ENCODE data around the gene CATSPER1.

Gene CATSPER1

GRCh38 chr11:66017321-66017720 lies 9.0 kb downstream of the CATSPER1 start:
- Histone ChIP-seq H3K4me3 (ENCODE audit: insufficient read length, low read depth) (no peak overlapping the region), H3K9ac (ENCODE audit: insufficient read length, low read depth) (no peak overlapping the region), H3K4me1 (ENCODE audit: insufficient read depth, insufficient read length) (peaks cover 7% of the 10 kb centered on the region), H3K27me3 (ENCODE audit: insufficient read depth, insufficient read length) (peaks cover 8% of the 10 kb centered on the region), H3K9me3 (ENCODE audit: insufficient read depth, low read length) (no peaks in the 10 kb centered on the region), H3K36me3 (ENCODE audit: insufficient read depth, insufficient read length, low read length) (no peaks in the 10 kb centered on the region)
- DNase-seq (ENCODE audit: low read depth, low spot score) = no peak
- TF ChIP-seq SUZ12 (IDR thresholded peaks at IDR 0.05; ENCODE audit: extremely low read depth, insufficient read depth, insufficient read length) (no peak), ZNF274 (IDR thresholded peaks at IDR 0.05; ENCODE audit: low read depth, low read length) (no peak), YY1 (IDR thresholded peaks at IDR 0.05; ENCODE audit: insufficient read depth, insufficient read length) (no peak)

- TF ChIP-seq YY1 (IDR thresholded peaks at IDR 0.05; ENCODE audit: insufficient read depth, insufficient read length) (no peak), ZNF274 (IDR thresholded peaks at IDR 0.05; ENCODE audit: low read depth, low read length) (no peak)
- no peak overlapping the region for H3K9ac ChIP-seq (ENCODE audit: insufficient read length, low read depth)
- H3K36me3 ChIP-seq (ENCODE audit: insufficient read depth, insufficient read length, low read length) = no peaks in the 10 kb centered on the region
- H3K4me1 ChIP-seq (ENCODE audit: insufficient read depth, insufficient read length) = peaks cover 7% of the 10 kb centered on the region
- no peaks in the 10 kb centered on the region for H3K9me3 ChIP-seq (ENCODE audit: insufficient read depth, low read length)
- H3K4me3 ChIP-seq (ENCODE audit: insufficient read length, low read depth) = no peak overlapping the region
- DNase-seq (ENCODE audit: low read depth, low spot score) = no peak
- H3K27me3 ChIP-seq (ENCODE audit: insufficient read depth, insufficient read length) = peaks cover 4% of the 10 kb centered on the region
These were observed 9.5 kb downstream of the CATSPER1 start for GRCh38 chr11:66016793-66017177.

GRCh38 chr11:66015936-66016792 lies 10.1 kb downstream of the CATSPER1 start:
- TF ChIP-seq SUZ12 (IDR thresholded peaks at IDR 0.05; ENCODE audit: extremely low read depth, insufficient read depth, insufficient read length) (no peak), YY1 (IDR thresholded peaks at IDR 0.05; ENCODE audit: insufficient read depth, insufficient read length) (no peak), ZNF274 (IDR thresholded peaks at IDR 0.05; ENCODE audit: low read depth, low read length) (no peak)
- no peak for DNase-seq (ENCODE audit: low read depth, low spot score)
- Histone ChIP-seq H3K27me3 (ENCODE audit: insufficient read depth, insufficient read length) (no peaks in the 10 kb centered on the region), H3K36me3 (ENCODE audit: insufficient read depth, insufficient read length, low read length) (no peaks in the 10 kb centered on the region), H3K9me3 (ENCODE audit: insufficient read depth, low read length) (no peaks in the 10 kb centered on the region), H3K9ac (ENCODE audit: insufficient read length, low read depth) (no peak overlapping the region), H3K4me3 (ENCODE audit: insufficient read length, low read depth) (no peak overlapping the region), H3K4me1 (ENCODE audit: insufficient read depth, insufficient read length) (peaks cover 7% of the 10 kb centered on the region)

- Histone ChIP-seq H3K36me3 (ENCODE audit: insufficient read depth, insufficient read length, low read length) (no peaks in the 10 kb centered on the region), H3K4me1 (ENCODE audit: insufficient read depth, insufficient read length) (peaks cover 7% of the 10 kb centered on the region), H3K9ac (ENCODE audit: insufficient read length, low read depth) (no peak overlapping the region), H3K9me3 (ENCODE audit: insufficient read depth, low read length) (no peaks in the 10 kb centered on the region), H3K27me3 (ENCODE audit: insufficient read depth, insufficient read length) (no peaks in the 10 kb centered on the region), H3K4me3 (ENCODE audit: insufficient read length, low read depth) (no peak overlapping the region)
- DNase-seq (ENCODE audit: low read depth, low spot score) = no peak
- TF ChIP-seq YY1 (IDR thresholded peaks at IDR 0.05; ENCODE audit: insufficient read depth, insufficient read length) = no peak
- TF ChIP-seq ZNF274 (IDR thresholded peaks at IDR 0.05; ENCODE audit: low read depth, low read length) = no peak
- no peak for TF ChIP-seq SUZ12 (IDR thresholded peaks at IDR 0.05; ENCODE audit: extremely low read depth, insufficient read depth, insufficient read length)
These were observed 10.8 kb downstream of the CATSPER1 start for GRCh38 chr11:66015454-66015881.

DNA sequence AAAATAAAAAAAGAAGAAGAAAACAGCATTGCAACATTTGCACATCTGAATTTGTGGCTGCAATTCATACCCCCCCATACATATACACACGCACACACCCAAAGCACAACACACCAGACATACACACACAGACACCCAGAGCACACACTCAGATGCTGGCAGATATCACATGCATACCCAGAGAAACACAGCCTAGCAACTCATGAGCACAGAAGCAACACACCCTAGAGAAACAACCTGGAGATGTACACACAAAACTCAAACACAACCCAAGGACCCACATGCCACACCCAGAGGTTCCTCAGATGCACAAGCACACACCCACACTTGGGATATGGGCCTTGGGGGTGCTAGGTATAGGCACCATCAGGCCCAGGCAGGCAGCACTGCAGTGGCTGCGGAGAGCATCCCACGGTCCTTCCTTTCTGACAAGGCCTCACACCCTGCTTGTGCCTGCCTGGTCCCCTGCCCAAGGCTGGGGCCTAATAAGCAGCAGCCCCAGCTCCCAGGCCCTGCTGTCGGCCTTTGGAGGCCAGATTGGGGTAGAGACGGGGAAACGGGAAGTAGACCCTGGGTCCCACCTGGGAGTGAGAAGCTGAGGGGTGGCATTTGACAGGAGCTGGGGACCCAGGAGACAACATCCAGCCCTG lies 11.3 kb downstream of the CATSPER1 start:
- peaks cover 7% of the 10 kb centered on the region for H3K4me1 ChIP-seq (ENCODE audit: insufficient read depth, insufficient read length)
- DNase-seq (ENCODE audit: low read depth, low spot score) = no peak
- no peak overlapping the region for H3K9ac ChIP-seq (ENCODE audit: insufficient read length, low read depth)
- H3K4me3 ChIP-seq (ENCODE audit: insufficient read length, low read depth) = no peak overlapping the region
- no peaks in the 10 kb centered on the region for H3K9me3 ChIP-seq (ENCODE audit: insufficient read depth, low read length)
- TF ChIP-seq YY1 (IDR thresholded peaks at IDR 0.05; ENCODE audit: insufficient read depth, insufficient read length) (no peak), ZNF274 (IDR thresholded peaks at IDR 0.05; ENCODE audit: low read depth, low read length) (no peak), SUZ12 (IDR thresholded peaks at IDR 0.05; ENCODE audit: extremely low read depth, insufficient read depth, insufficient read length) (no peak)
- no peaks in the 10 kb centered on the region for H3K36me3 ChIP-seq (ENCODE audit: insufficient read depth, insufficient read length, low read length)
- H3K27me3 ChIP-seq (ENCODE audit: insufficient read depth, insufficient read length) = no peaks in the 10 kb centered on the region

DNA sequence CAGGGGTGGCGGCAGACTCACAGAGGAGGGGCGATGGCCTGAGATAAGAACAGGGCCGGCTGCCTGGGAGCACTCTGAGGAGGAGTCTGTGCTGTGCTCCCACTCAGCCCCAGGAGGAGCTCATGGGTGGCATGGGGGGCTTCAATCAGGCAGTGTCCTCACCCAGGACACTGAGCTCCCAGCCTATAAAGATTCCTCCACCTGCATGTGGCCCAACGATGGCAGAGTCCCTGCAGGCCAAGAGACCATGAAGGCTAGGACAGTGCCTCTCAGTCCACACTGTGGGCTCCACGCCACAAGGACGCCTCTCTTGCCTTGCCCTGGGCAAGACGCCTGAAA lies 12.5 kb downstream of the CATSPER1 start:
- H3K9me3 ChIP-seq (ENCODE audit: insufficient read depth, low read length) = no peaks in the 10 kb centered on the region
- H3K36me3 ChIP-seq (ENCODE audit: insufficient read depth, insufficient read length, low read length) = no peaks in the 10 kb centered on the region
- DNase-seq (ENCODE audit: low read depth, low spot score) = no peak
- H3K9ac ChIP-seq (ENCODE audit: insufficient read length, low read depth) = no peak overlapping the region
- TF ChIP-seq ZNF274 (IDR thresholded peaks at IDR 0.05; ENCODE audit: low read depth, low read length) = no peak
- TF ChIP-seq YY1 (IDR thresholded peaks at IDR 0.05; ENCODE audit: insufficient read depth, insufficient read length) = no peak
- H3K4me1 ChIP-seq (ENCODE audit: insufficient read depth, insufficient read length) = peaks cover 7% of the 10 kb centered on the region
- H3K4me3 ChIP-seq (ENCODE audit: insufficient read length, low read depth) = no peak overlapping the region
- no peaks in the 10 kb centered on the region for H3K27me3 ChIP-seq (ENCODE audit: insufficient read depth, insufficient read length)

- Histone ChIP-seq H3K4me1 (ENCODE audit: insufficient read depth, insufficient read length) (peaks cover 7% of the 10 kb centered on the region), H3K9me3 (ENCODE audit: insufficient read depth, low read length) (no peaks in the 10 kb centered on the region), H3K36me3 (ENCODE audit: insufficient read depth, insufficient read length, low read length) (no peaks in the 10 kb centered on the region), H3K4me3 (ENCODE audit: insufficient read length, low read depth) (no peak overlapping the region), H3K27me3 (ENCODE audit: insufficient read depth, insufficient read length) (no peaks in the 10 kb centered on the region), H3K9ac (ENCODE audit: insufficient read length, low read depth) (no peak overlapping the region)
- TF ChIP-seq SUZ12 (IDR thresholded peaks at IDR 0.05; ENCODE audit: extremely low read depth, insufficient read depth, insufficient read length) = no peak
- TF ChIP-seq ZNF274 (IDR thresholded peaks at IDR 0.05; ENCODE audit: low read depth, low read length) = no peak
- DNase-seq (ENCODE audit: low read depth, low spot score) = no peak
These were observed 13.1 kb downstream of the CATSPER1 start for GRCh38 chr11:66012946-66013761.
